D721Med (cell line): ENCODE data around the gene OR10J5.
"Not testable (repeated sequence)": the region's sequence is repeated elsewhere in the genome, so short reads cannot be mapped to it uniquely, and the experiment has no call there.

Experiments used
- DNase-seq: peaks from one replicate; pipeline ENCODE4 v3.0.0; 2011; ENCODE audit warnings: low spot score; ENCODE audit not compliant: insufficient read length
- FAIRE-seq: peaks from 2 replicates; lab custom pipeline; 2011; peaks lifted over from hg19 to GRCh38; lab: Jason Lieb, UNC
- CTCF ChIP-seq: IDR thresholded peaks from 2 replicates; pipeline ENCODE4 v1.5.1; 2012; ENCODE audit warnings: mild to moderate bottlenecking, control low read depth; ENCODE audit not compliant: insufficient read depth; ENCODE audit errors: missing control alignments

OR10J5 gene

GRCh38 chr1:159560599-159560998 is 24.8 kb upstream of the OR10J5 start:
- no peak for DNase-seq
- no peak for FAIRE-seq
- TF ChIP-seq CTCF, result no peak

GRCh38 chr1:159556931-159557369 is 21.1 kb upstream of the OR10J5 start:
- no peak for DNase-seq
- no peak for TF ChIP-seq CTCF
- FAIRE-seq, result no peak

GRCh38 chr1:159554696-159555095 is 18.9 kb upstream of the OR10J5 start:
- FAIRE-seq (no peak), DNase-seq (no peak)
- TF ChIP-seq CTCF, result no peak

GRCh38 chr1:159554261-159554660 is 18.5 kb upstream of the OR10J5 start:
- DNase-seq, result no peak
- no peak for TF ChIP-seq CTCF
- peak; percentile 53 for FAIRE-seq

- FAIRE-seq (no peak), DNase-seq (no peak)
- no peak for TF ChIP-seq CTCF
Measured at GRCh38 chr1:159548126-159548525, 12.3 kb upstream of the OR10J5 start.

- DNase-seq (no peak), FAIRE-seq (no peak)
- TF ChIP-seq CTCF, result no peak
Measured at GRCh38 chr1:159532922-159533321, 2.9 kb downstream of the OR10J5 start.

- not testable (repeated sequence) for FAIRE-seq
Measured at GRCh38 chr1:159524792-159525191, 11.0 kb downstream of the OR10J5 start.

GRCh38 chr1:159510229-159510541 is 25.6 kb downstream of the OR10J5 start:
- TF ChIP-seq CTCF, result no peak
- no peak for DNase-seq
- FAIRE-seq, result no peak

More at GRCh38 chr1:159524792-159525191, 11.0 kb downstream of the OR10J5 start:
- DNase-seq, result not testable (repeated sequence)
